Uterus (tissue), 2 donors: ENCODE results near the gene AHSP.

Experiments used
- POLR2A ChIP-seq, 2 donors: fragments of 450-650 bp; IDR thresholded peaks; one replicate each; pipeline ENCODE4 v1.6.1; 2016; ENCODE audit warnings: antibody characterized with exemption in 2 of 2, mild to moderate bottlenecking in 1 of 2, moderate library complexity in 1 of 2
- TF ChIP-seq, protein P1 (sequence below), 4 experiments: fragments of 200-600 bp in 2 of 4; fragments of 450-650 bp in 2 of 4; sonication (generic) in 2 of 4; IDR thresholded peaks; one replicate each; pipeline ENCODE4 v1.5.1; 2016 to 2019; ENCODE audit warnings: antibody characterized with exemption in 4 of 4, mild to moderate bottlenecking in 2 of 4, moderate library complexity in 1 of 4

DNA sequence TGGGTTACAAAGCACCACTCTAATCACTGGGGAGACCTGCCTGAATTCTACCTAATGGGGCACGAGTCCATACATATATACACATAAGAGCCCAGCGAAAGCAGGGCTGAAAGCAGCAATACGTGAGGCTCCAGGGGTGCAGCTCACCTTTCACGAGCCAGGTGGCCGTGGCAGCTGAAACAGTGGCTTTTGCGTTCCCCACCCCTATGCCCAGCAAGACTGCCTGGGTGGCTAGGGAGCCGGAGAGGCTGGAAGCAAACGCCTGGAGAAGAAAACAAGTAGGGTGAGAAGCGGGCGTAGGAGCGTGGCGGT lies 20.1 kb upstream of the AHSP start:
- TF ChIP-seq, protein P1, sequence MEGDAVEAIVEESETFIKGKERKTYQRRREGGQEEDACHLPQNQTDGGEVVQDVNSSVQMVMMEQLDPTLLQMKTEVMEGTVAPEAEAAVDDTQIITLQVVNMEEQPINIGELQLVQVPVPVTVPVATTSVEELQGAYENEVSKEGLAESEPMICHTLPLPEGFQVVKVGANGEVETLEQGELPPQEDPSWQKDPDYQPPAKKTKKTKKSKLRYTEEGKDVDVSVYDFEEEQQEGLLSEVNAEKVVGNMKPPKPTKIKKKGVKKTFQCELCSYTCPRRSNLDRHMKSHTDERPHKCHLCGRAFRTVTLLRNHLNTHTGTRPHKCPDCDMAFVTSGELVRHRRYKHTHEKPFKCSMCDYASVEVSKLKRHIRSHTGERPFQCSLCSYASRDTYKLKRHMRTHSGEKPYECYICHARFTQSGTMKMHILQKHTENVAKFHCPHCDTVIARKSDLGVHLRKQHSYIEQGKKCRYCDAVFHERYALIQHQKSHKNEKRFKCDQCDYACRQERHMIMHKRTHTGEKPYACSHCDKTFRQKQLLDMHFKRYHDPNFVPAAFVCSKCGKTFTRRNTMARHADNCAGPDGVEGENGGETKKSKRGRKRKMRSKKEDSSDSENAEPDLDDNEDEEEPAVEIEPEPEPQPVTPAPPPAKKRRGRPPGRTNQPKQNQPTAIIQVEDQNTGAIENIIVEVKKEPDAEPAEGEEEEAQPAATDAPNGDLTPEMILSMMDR (IDR thresholded peaks at IDR 0.05), result no peak
- TF ChIP-seq POLR2A (IDR thresholded peaks at IDR 0.05), result no peak
